ENCODE measurements around the gene CRAMP1.

CRAMP1 gene

DNA sequence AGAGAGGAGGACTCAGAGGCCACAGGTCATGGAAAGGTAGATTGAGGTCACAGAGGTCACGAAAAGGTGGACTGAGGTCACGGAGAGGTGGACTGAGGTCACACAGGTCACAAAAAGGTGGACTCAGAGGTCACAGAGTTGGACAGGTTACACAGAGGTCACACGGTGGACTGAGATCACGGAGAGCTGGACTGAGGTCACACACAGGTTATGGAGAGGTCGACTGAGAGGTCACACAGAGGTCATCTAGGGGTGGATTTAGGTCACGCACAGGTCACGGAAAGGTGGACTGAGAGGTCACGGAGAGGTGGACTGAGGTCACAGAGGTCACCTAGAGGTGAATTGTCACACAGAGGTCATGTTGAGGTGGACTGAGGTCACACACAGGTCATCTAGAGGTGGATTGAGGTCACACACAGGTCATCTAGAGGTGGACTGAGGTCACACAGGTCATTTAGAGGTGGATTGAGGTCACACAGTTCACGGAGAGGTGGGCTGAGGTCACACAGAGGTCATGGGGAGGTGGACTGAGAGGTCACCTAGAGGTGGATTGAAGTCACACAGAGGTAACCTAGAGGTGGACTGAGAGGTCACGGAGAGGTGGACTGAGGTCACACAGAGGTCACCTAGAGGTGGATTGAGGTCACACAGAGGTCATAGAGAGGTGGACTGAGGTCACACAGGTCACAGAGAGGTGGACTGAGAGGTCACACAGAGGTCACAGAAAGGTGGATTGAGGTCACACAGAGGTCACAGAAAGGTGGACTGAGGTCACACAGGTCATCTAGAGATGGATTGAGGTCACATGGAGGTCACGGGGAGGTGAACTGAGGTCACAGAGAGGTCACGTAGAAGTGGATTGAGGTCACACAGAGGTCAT is 39.2 kb downstream of the CRAMP1 start:
- TF ChIP-seq POLR2A (IDR thresholded peaks at IDR 0.05; ENCODE audit: low read depth, low read length): no peak
- DNase-seq (ENCODE audit: insufficient read length, low spot score) (no peak), FAIRE-seq (no peak)

DNA sequence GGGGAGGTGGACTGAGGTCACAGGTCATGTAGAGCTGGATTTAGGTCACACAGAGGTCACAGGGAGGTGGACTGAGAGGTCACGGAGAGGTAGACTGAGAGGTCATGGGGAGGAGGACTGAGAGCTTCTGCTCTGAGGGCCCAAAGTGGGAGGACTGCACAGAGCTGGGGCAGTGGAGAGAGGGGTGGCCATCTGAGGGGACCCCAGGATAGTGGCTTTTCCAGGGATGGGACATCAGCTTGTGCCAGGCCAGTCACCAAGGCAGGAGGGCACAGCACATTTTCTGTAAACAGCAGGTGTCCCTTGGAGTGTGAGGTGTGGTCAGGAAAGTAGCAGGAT is 39.8 kb downstream of the CRAMP1 start:
- no peak for TF ChIP-seq POLR2A (IDR thresholded peaks at IDR 0.05; ENCODE audit: low read depth, low read length)
- DNase-seq (ENCODE audit: insufficient read length, low spot score) (no peak), FAIRE-seq (no peak)

DNA sequence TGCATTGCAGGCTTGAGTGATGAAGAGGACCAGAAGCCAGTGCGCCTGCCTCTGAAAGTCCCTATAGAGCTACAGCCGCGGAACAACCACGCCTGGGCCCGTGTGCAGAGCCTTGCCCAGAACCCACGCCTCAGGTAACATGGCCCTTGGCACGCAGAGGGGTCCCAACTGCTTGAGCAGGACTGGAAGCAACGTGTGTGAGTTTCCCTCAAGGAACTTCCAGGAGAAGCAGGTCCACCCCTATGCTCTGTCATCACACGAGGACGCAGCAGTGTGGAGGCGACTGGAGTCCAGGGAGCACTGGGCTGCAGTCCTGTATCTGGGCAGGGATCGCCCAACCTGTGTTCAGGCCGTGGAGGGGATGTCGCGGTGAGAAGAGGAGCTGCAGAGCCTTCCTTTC is 40.9 kb downstream of the CRAMP1 start:
- FAIRE-seq (no peak), DNase-seq (ENCODE audit: insufficient read length, low spot score) (no peak)
- TF ChIP-seq POLR2A (IDR thresholded peaks at IDR 0.05; ENCODE audit: low read depth, low read length): no peak

DNA sequence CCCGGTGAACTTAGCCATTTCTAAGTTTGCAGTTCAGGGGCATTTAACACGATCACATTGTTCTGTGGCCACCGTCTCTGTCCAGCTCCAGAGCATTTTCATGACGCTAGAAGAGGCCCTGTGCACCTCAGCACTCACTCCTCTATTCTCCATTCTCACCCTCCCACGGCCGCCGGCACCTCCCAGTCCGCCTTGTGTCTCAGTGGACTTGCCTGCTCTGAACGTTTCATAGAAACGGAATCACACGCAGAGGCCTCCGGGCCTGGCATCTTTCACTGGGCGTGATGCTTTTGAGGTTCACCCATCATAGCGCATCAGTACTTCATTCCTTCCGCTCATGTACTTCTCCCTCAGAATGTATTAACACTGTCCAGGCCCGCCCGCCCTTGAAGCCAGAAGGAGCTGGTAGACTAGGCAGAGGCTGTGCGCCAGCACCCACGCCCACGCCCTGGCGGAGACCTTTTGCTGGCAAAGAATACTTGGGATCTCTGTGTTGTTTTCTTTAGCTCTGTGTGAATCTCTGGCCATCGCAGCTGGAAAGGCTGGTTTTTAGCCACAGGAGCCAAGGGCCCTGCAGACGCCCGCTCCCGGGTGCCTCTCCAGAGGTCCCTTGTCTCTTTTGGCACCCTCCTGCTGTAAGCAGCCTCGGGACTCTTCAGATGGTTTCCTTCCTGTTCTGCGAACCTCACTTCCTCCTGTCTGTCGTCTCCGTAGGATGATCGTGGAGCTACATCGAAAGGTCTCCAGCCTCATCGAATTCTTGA is 42.5 kb downstream of the CRAMP1 start:
- no peak for TF ChIP-seq POLR2A (IDR thresholded peaks at IDR 0.05; ENCODE audit: low read depth, low read length)
- FAIRE-seq: no peak
- no peak for DNase-seq (ENCODE audit: insufficient read length, low spot score)

DNA sequence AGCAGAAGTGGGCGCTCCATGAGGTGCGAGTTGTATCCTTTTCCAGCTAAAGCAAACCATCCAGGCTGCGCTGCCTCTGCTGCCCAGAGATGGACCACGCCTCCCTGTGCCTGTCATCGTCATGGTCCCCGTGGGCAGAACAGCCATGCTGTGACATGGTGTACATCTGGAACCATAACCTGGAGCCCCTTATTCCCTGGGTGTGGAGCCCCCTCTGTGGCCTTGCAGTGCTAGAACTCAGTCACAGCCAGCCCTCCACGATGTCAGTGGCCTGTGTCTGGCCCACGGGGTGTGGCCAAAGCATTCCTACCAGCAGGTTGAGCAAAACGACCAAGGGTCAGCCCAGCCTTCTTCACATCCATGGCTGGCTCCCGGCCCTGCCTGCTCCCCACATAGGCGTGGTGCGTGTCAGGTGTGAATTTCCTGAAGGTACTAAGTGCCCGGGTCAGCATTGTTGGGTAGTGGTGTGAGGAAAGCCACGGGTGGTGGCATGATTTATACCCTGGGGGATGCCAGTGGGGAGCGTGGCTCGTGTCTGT is 43.2 kb downstream of the CRAMP1 start:
- TF ChIP-seq POLR2A (IDR thresholded peaks at IDR 0.05; ENCODE audit: low read depth, low read length): no peak
- FAIRE-seq: no peak
- no peak for DNase-seq (ENCODE audit: insufficient read length, low spot score)

DNA sequence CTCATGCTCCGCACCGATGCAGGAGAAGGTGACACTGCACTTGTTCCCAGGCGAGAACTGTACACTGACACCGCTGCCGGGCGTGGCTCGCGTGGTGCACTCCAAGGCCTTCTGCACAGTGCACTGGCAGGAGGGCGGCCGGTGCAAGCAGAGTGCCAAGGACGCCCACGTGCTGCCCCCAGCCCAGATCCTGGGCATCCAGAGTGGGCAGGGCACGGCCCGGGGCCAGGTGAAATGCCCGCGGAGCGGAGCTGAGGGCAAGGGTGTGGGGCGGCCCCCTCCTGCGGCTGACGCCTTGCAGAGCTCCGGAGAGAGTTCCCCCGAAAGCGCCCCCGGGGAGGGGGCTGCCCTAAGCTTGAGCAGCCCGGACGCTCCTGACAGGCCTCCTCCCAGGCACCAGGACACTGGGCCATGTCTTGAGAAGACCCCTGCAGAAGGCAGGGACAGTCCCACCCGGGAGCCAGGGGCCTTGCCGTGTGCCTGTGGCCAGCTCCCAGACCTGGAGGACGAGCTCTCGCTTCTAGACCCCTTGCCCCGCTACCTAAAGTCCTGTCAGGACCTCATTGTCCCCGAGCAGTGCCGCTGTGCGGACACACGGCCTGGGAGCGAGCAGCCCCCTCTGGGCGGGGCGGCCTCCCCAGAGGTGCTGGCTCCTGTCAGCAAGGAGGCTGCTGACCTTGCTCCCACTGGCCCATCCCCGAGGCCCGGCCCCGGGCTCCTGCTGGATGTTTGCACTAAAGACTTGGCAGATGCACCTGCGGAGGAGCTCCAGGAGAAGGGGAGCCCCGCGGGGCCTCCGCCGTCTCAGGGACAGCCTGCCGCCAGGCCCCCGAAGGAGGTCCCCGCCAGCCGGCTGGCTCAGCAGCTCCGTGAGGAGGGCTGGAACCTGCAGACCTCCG is 44.0 kb downstream of the CRAMP1 start:
- FAIRE-seq (no peak), DNase-seq (ENCODE audit: insufficient read length, low spot score) (no peak)
- no peak for TF ChIP-seq POLR2A (IDR thresholded peaks at IDR 0.05; ENCODE audit: low read depth, low read length)

DNA sequence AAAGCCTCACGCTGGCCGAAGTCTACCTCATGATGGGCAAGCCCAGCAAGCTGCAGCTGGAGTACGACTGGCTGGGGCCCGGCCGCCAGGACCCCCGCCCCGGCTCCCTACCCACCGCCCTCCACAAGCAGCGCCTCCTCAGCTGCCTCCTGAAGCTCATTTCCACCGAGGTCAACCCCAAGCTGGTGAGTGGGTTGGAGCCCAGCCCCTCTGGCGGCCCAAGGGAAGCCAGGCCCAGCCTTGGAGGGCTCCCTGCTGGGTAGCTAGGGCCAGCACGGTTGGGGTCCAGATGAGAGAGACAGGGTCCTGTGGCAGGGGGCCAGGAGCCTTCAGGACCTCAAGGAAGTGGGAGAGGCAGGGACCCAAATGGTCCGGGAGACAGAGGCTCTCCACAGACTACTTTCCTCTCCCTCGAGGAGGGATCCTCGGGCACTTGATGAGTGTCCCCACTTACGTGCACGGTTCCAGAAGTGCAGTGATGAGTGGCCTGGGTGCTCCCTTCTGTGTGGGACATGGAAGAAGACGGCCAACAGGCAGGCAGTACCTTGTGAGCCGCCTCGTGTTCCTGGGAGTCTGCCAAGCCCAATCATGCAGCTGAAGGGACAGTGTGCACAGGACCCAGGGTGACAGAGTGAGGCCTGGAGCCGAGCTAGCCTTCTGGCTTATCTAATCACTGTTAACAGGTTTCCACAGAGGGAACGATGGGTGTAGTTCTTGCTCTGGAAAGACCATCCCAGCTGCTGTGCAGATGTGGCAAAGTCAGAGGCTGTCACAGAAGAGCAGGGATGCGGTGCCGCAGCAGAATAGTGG is 44.9 kb downstream of the CRAMP1 start:
- DNase-seq (ENCODE audit: insufficient read length, low spot score) (no peak), FAIRE-seq (no peak)
- no peak for TF ChIP-seq POLR2A (IDR thresholded peaks at IDR 0.05; ENCODE audit: low read depth, low read length)

DNA sequence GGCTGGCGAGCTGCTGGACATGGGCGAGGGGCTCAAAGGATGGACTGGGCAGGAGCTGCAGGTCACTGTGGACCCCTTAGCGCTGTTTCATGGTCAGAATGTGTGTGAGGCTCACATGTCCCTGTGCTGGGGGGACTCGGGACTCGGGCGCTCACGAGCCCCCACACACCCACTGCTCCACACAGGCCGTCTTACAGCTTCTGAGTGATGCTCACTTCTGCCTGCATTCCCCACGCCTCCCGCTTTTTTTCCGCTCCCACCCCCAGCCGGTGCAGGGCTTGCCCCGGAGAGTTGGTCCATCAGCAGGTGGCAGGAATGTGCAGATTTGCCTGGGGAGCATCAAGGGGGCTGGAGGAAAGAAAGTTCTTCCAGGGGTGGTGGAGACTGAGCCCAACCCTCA is 45.7 kb downstream of the CRAMP1 start:
- DNase-seq (ENCODE audit: insufficient read length, low spot score) (no peak), FAIRE-seq (no peak)
- no peak for TF ChIP-seq POLR2A (IDR thresholded peaks at IDR 0.05; ENCODE audit: low read depth, low read length)

DNA sequence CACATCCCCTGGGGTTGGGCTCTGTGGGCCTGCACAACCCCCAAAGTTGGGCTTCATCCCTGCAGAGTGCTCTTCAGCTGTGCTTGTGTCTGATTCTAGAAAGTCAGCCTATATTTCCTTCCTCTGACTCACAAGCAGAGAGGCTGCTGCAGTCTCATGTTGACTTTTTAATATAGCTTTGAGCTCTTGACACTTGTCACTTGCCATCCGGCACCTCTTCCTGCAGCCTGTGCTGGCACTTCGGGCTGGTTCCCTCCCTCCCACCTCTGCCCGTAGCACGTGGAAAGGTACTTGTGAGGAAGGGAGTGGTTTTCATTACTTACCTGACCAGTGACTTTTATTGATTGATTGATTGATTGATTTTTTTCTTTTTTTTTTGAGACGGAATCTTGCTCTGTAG is 46.9 kb downstream of the CRAMP1 start:
- no peak for DNase-seq (ENCODE audit: insufficient read length, low spot score)
- FAIRE-seq: no peak
- TF ChIP-seq POLR2A (IDR thresholded peaks at IDR 0.05; ENCODE audit: low read depth, low read length): no peak

DNA sequence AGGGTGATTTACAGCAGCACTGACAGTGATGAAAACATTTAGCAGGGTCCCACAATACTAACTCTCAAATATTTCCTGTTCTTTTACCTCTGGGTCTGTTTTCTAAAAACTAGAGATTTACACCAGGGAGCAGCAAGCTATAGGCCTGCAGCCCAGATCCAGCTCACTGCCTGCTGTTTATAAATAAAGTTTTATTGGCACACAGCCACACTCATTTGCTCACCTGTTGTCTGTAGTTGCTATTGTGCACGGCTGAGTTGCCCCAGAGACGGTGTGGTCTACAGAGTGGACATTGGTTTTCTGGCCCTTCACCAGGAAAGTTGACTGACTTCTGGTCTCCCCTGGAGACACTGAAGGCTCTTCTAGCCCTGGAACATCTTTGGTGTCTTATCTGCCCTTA is 49.7 kb downstream of the CRAMP1 start:
- TF ChIP-seq POLR2A (IDR thresholded peaks at IDR 0.05; ENCODE audit: low read depth, low read length): no peak
- DNase-seq (ENCODE audit: insufficient read length, low spot score) (no peak), FAIRE-seq (no peak)

DNA sequence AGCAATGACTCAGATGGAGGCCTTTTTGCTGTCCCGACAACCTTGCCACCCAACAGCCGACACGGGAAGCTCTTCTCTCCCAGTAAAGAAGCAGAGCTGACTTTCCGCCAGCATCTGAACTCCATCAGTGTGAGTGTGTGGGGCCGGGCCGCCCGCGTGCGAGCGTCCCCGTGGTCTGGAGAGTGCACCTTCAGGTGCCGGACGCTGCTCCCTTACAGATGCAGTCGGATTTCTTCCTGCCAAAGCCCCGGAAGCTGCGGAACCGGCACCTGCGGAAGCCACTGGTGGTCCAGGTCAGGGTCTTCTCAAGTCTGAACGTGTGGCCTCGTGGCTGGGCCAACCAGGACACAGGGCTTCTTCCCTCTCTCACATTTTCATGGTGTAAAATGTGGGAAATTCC is 50.4 kb downstream of the CRAMP1 start:
- TF ChIP-seq POLR2A (IDR thresholded peaks at IDR 0.05; ENCODE audit: low read depth, low read length): no peak
- DNase-seq (ENCODE audit: insufficient read length, low spot score) (no peak), FAIRE-seq (no peak)

DNA sequence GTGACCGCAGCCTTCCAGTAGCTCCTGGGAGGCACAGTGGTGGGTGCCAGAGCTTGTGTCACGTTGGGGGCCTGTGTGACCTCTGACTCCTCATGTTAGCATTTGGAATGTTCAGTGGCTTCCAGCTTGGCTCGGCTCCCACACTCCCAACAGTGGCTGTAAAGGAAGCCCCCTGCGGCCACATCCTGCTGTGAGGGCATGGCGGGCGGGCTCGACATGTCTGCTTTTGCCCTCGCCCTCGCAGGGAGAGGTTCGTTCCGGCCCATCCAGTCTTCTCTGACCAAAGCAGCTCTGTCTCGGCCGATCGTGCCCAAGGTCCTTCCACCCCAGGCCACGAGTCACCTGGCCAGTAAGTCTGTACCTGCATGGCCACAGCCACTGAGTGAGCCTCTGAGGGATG is 53.7 kb downstream of the CRAMP1 start:
- TF ChIP-seq POLR2A (IDR thresholded peaks at IDR 0.05; ENCODE audit: low read depth, low read length): no peak
- FAIRE-seq: no peak
- no peak for DNase-seq (ENCODE audit: insufficient read length, low spot score)

DNA sequence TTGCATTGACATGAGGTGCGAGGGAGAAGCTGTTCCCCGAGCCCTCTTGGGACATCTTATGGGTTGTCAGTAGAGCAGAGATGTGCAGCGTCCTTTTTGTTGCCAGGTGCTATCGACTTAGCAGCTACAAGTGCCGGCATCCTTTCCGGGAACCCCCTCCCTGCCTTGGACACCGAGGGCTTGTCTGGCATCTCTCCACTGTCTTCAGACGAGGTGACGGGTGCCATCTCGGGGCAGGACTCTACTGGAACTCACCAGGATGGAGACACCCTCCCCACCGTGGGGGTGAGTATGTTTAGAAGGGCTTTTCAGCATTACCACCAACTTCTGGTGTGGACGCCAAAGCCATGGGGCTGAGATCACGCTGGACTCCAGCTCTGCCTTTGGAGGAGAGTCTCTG is 54.2 kb downstream of the CRAMP1 start:
- FAIRE-seq (no peak), DNase-seq (ENCODE audit: insufficient read length, low spot score) (no peak)
- no peak for TF ChIP-seq POLR2A (IDR thresholded peaks at IDR 0.05; ENCODE audit: low read depth, low read length)
